HG02571 (cell line): Measurements from ENCODE around the gene NSL1.
"Not testable (repeated sequence)": the region's sequence is repeated elsewhere in the genome, so short reads cannot be mapped to it uniquely, and the experiment has no call there.

Source experiments
- ATAC-seq: cut with Tn5 transposase; IDR thresholded peaks from one replicate; pipeline ENCODE4 v1.9.1; 2021; ENCODE audit warnings: mild to moderate bottlenecking, moderate library complexity; ENCODE audit not compliant: unreplicated experiment

Gene NSL1

GRCh38 chr1:212752252-212752933, 39.2 kb downstream of the NSL1 start:
- no peak for ATAC-seq

- no peak for ATAC-seq
Observed at GRCh38 chr1:212749821-212750535, 41.6 kb downstream of the NSL1 start.

GRCh38 chr1:212746546-212746945, 45.0 kb downstream of the NSL1 start:
- ATAC-seq = no peak

- no peak for ATAC-seq
Observed at GRCh38 chr1:212745303-212745702, 46.3 kb downstream of the NSL1 start.

GRCh38 chr1:212743901-212744475, 47.6 kb downstream of the NSL1 start:
- no peak for ATAC-seq

GRCh38 chr1:212738330-212738729, 53.2 kb downstream of the NSL1 start:
- ATAC-seq = no peak

- ATAC-seq = no peak
Observed at GRCh38 chr1:212737559-212737958, 54.0 kb downstream of the NSL1 start.

- no peak for ATAC-seq
Observed at GRCh38 chr1:212733109-212733508, 58.5 kb downstream of the NSL1 start.

- ATAC-seq = no peak
Observed at GRCh38 chr1:212731630-212732029, 59.9 kb downstream of the NSL1 start.

GRCh38 chr1:212728606-212729005, 63.0 kb downstream of the NSL1 start:
- ATAC-seq = no peak

GRCh38 chr1:212727386-212728181, 64.0 kb downstream of the NSL1 start:
- no peak for ATAC-seq

GRCh38 chr1:212724679-212725078, 66.9 kb downstream of the NSL1 start:
- ATAC-seq = not testable (repeated sequence)

- no peak for ATAC-seq
Observed at GRCh38 chr1:212722270-212722957, 69.2 kb downstream of the NSL1 start.

GRCh38 chr1:212721388-212722247, 70.0 kb downstream of the NSL1 start:
- no peak for ATAC-seq

- ATAC-seq = no peak
Observed at GRCh38 chr1:212719633-212720032, 71.9 kb downstream of the NSL1 start.

GRCh38 chr1:212718499-212718898, 73.1 kb downstream of the NSL1 start:
- ATAC-seq = no peak

- no peak for ATAC-seq
Observed at GRCh38 chr1:212716161-212716560, 75.4 kb downstream of the NSL1 start.

- no peak for ATAC-seq
Observed at GRCh38 chr1:212713465-212714136, 78.0 kb downstream of the NSL1 start.
